ENCODE measurements around the gene PRRC1.
A peak's percentile ranks its signal among the peaks of the same experiment; 100 is the strongest.

PRRC1 gene

GRCh38 chr5:127561254-127561653 is 43.8 kb downstream of the PRRC1 start:
- no peak overlapping the region for H3K4me3 ChIP-seq (ENCODE audit: low read length)
- TF ChIP-seq CTCF (conservative IDR thresholded peaks at IDR 0.05; ENCODE audit: low read length), result no peak
- peak; percentile 82 for DNase-seq (ENCODE audit: low read depth)

GRCh38 chr5:127562252-127562651 is 44.8 kb downstream of the PRRC1 start:
- peak; percentile 25 for TF ChIP-seq CTCF (conservative IDR thresholded peaks at IDR 0.05; ENCODE audit: low read length)
- no peak for DNase-seq (ENCODE audit: low read depth)
- H3K4me3 ChIP-seq (ENCODE audit: low read length), result no peak overlapping the region

- no peak overlapping the region for H3K4me3 ChIP-seq (ENCODE audit: low read length)
- no peak for TF ChIP-seq CTCF (conservative IDR thresholded peaks at IDR 0.05; ENCODE audit: low read length)
- peak; percentile 43 for DNase-seq (ENCODE audit: low read depth)
Measured at GRCh38 chr5:127563136-127563535, 45.7 kb downstream of the PRRC1 start.

DNA sequence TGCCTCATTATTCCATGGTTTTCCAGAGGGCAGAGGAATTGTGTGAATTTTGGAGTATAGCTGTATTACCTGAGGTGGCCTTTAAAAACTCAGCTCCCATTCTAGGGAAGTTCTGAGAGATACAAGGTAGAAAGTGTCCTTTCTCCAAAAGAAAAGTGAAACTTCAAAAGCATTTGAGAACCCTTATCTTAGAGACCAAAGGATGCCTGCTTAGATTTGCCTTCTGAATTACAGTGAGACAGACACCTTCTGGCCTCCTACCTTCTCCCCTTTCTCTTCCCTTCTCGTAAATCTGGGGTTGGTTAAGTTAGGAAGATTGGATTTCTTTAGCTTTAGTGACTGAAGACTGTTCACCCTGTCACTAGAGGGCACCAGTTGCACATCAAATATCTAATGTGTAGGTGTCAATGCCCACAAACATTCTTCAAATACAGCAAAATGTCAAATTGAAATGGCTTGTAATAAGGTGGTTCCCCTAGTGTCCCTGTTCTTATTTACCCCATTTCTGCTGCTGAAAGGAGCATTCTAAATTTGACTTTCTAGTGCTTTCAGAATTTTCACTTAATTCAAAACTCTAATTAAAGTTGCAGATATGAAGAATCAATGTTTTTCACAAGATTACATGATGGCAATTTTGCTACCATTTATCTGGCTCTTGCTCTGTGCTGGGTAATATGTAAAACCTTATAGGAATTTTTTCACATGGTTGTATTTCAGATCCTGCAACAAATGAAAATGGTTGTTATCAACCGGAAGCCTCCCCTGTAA is 46.7 kb downstream of the PRRC1 start:
- H3K4me3 ChIP-seq (ENCODE audit: low read length), result no peak overlapping the region

GRCh38 chr5:127565586-127566270 is 48.3 kb downstream of the PRRC1 start:
- no peak overlapping the region for H3K4me3 ChIP-seq (ENCODE audit: low read length)
- DNase-seq (ENCODE audit: low read depth), result no peak
- TF ChIP-seq CTCF (conservative IDR thresholded peaks at IDR 0.05; ENCODE audit: low read length), result no peak

More for the DNA sequence above, 46.7 kb downstream of the PRRC1 start:
- TF ChIP-seq CTCF (conservative IDR thresholded peaks at IDR 0.05; ENCODE audit: low read length), result peak; percentile 74
- peak; percentile 60 for DNase-seq (ENCODE audit: low read depth)

- no peak for TF ChIP-seq CTCF (conservative IDR thresholded peaks at IDR 0.05; ENCODE audit: low read length)
- H3K4me3 ChIP-seq (ENCODE audit: low read length), result no peak overlapping the region
- DNase-seq (ENCODE audit: low read depth), result no peak
Measured at GRCh38 chr5:127567026-127567768, 49.8 kb downstream of the PRRC1 start.

Measured in AG10803 (cell line).